ENCODE data around the gene INO80E.

Gene INO80E

DNA sequence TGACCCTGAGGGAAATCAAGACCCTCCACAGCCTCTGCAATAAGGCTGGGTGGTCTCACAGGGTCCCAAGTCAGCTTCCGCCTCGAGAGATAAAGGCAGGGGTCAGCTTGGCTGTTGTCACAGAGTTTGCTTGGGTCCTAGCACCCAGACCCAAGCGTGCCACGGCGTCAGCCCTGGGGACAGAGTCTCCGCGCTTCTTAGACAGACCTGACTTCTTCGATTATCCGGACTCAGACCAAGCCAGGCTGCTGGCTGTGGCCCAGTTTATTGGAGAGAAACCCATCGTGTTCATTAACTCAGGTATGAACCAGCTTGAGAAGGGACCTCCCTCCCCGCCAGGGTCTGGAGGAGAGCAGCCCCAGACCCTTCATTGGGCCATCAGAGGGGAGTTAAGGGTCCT, 27.5 kb downstream of the INO80E start:
- Histone ChIP-seq H3K4me3 (ENCODE audit: insufficient read depth, low read depth, low read length) (no peak overlapping the region), H3K4me1 (ENCODE audit: control insufficient read depth, insufficient read depth, low read length) (no peaks in the 10 kb centered on the region), H3K9me3 (ENCODE audit: control insufficient read depth, low read length) (no peaks in the 10 kb centered on the region), H3K36me3 (ENCODE audit: control insufficient read depth, insufficient read depth, low read length) (no peaks in the 10 kb centered on the region), H3K27ac (ENCODE audit: insufficient read depth, low read depth, low read length, poor library complexity, severe bottlenecking) (no peak overlapping the region), H3K27me3 (ENCODE audit: control insufficient read depth, insufficient read depth, low read length, poor library complexity, severe bottlenecking) (no peaks in the 10 kb centered on the region)
- WGBS, 2 experiments = 92 to 93% methylated on average over 11 of the region's 11 CpGs

GRCh38 chr16:30024451-30024850, 28.4 kb downstream of the INO80E start:
- Histone ChIP-seq H3K27ac (ENCODE audit: insufficient read depth, low read depth, low read length, poor library complexity, severe bottlenecking) (no peak overlapping the region), H3K4me1 (ENCODE audit: control insufficient read depth, insufficient read depth, low read length) (peaks cover 3% of the 10 kb centered on the region), H3K27me3 (ENCODE audit: control insufficient read depth, insufficient read depth, low read length, poor library complexity, severe bottlenecking) (peaks cover 1% of the 10 kb centered on the region), H3K4me3 (ENCODE audit: insufficient read depth, low read depth, low read length) (no peak overlapping the region), H3K9me3 (ENCODE audit: control insufficient read depth, low read length) (no peaks in the 10 kb centered on the region), H3K36me3 (ENCODE audit: control insufficient read depth, insufficient read depth, low read length) (no peaks in the 10 kb centered on the region)
- 88 to 92% methylated on average over 16 of the region's 16 CpGs for WGBS, 2 experiments

DNA sequence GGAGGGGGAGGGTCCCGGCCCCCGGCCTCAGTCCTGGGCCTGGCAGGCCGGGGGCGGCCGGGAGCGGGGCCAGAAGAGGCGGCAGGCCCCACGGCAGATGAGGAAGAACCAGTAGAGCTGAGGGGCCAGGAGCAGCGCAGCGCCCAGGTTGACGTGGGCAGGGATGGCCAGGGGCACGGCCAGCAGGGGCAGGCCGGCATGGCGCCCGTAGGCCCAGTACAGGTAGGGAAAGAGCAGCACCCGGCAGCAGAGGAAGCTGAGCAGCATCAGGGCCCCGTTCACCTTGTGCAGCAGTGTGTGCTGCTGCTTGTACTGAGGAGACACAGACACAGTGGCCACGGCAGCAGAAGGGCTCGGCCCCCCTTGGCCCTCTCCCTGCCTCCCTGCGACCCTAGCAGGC, 29.1 kb downstream of the INO80E start:
- Histone ChIP-seq H3K36me3 (ENCODE audit: control insufficient read depth, insufficient read depth, low read length) (no peaks in the 10 kb centered on the region), H3K27me3 (ENCODE audit: control insufficient read depth, insufficient read depth, low read length, poor library complexity, severe bottlenecking) (peaks cover 6% of the 10 kb centered on the region), H3K4me3 (ENCODE audit: insufficient read depth, low read depth, low read length) (no peak overlapping the region), H3K4me1 (ENCODE audit: control insufficient read depth, insufficient read depth, low read length) (peaks cover 3% of the 10 kb centered on the region), H3K27ac (ENCODE audit: insufficient read depth, low read depth, low read length, poor library complexity, severe bottlenecking) (no peak overlapping the region), H3K9me3 (ENCODE audit: control insufficient read depth, low read length) (no peaks in the 10 kb centered on the region)
- WGBS, 2 experiments = 92% methylated on average over 20 of the region's 20 CpGs

GRCh38 chr16:30025574-30025973, 29.5 kb downstream of the INO80E start:
- no peak overlapping the region for H3K27ac ChIP-seq (ENCODE audit: insufficient read depth, low read depth, low read length, poor library complexity, severe bottlenecking)
- H3K36me3 ChIP-seq (ENCODE audit: control insufficient read depth, insufficient read depth, low read length) = no peaks in the 10 kb centered on the region
- H3K4me3 ChIP-seq (ENCODE audit: insufficient read depth, low read depth, low read length) = no peak overlapping the region
- WGBS, 2 experiments = 88 to 89% methylated on average over 7 of the region's 7 CpGs
- peaks cover 10% of the 10 kb centered on the region for H3K27me3 ChIP-seq (ENCODE audit: control insufficient read depth, insufficient read depth, low read length, poor library complexity, severe bottlenecking)
- peaks cover 3% of the 10 kb centered on the region for H3K4me1 ChIP-seq (ENCODE audit: control insufficient read depth, insufficient read depth, low read length)
- no peaks in the 10 kb centered on the region for H3K9me3 ChIP-seq (ENCODE audit: control insufficient read depth, low read length)

DNA sequence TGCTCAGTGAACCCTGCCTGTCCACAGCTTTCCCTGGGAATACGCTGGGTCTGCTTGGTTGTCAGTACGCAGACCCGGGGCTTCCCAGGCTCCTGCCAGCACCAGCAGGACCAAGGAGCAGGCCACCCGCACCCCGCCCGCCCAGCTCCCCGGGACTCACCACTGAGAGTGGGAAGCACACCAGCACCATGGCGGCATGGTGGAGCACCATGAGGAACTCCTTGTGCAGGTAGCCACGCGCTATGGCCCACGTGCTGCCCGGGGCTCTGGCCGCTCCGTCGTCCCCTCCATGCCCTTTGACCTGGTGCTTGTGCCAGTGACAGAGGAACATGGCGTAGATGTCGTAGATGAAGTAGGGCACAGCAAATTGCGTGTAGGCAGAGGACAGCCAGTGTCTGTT, 30.4 kb downstream of the INO80E start:
- Histone ChIP-seq H3K9me3 (ENCODE audit: control insufficient read depth, low read length) (no peaks in the 10 kb centered on the region), H3K27me3 (ENCODE audit: control insufficient read depth, insufficient read depth, low read length, poor library complexity, severe bottlenecking) (peaks cover 14% of the 10 kb centered on the region), H3K36me3 (ENCODE audit: control insufficient read depth, insufficient read depth, low read length) (no peaks in the 10 kb centered on the region), H3K4me1 (ENCODE audit: control insufficient read depth, insufficient read depth, low read length) (peaks cover 9% of the 10 kb centered on the region), H3K27ac (ENCODE audit: insufficient read depth, low read depth, low read length, poor library complexity, severe bottlenecking) (no peak overlapping the region), H3K4me3 (ENCODE audit: insufficient read depth, low read depth, low read length) (no peak overlapping the region)
- WGBS, 2 experiments = 93 to 95% methylated on average over 18 of the region's 18 CpGs

GRCh38 chr16:30027588-30028437, 31.8 kb downstream of the INO80E start:
- H3K27ac ChIP-seq (ENCODE audit: insufficient read depth, low read depth, low read length, poor library complexity, severe bottlenecking) = no peak overlapping the region
- H3K27me3 ChIP-seq (ENCODE audit: control insufficient read depth, insufficient read depth, low read length, poor library complexity, severe bottlenecking) = peaks cover 27% of the 10 kb centered on the region
- peaks cover 16% of the 10 kb centered on the region for H3K4me1 ChIP-seq (ENCODE audit: control insufficient read depth, insufficient read depth, low read length)
- no peak overlapping the region for H3K4me3 ChIP-seq (ENCODE audit: insufficient read depth, low read depth, low read length)
- H3K36me3 ChIP-seq (ENCODE audit: control insufficient read depth, insufficient read depth, low read length) = no peaks in the 10 kb centered on the region
- WGBS, 2 experiments = 70 to 75% methylated on average over 13 of the region's 13 CpGs
- H3K9me3 ChIP-seq (ENCODE audit: control insufficient read depth, low read length) = no peaks in the 10 kb centered on the region

GRCh38 chr16:30028438-30029076, 32.5 kb downstream of the INO80E start:
- H3K36me3 ChIP-seq (ENCODE audit: control insufficient read depth, insufficient read depth, low read length) = no peaks in the 10 kb centered on the region
- peaks cover 16% of the 10 kb centered on the region for H3K4me1 ChIP-seq (ENCODE audit: control insufficient read depth, insufficient read depth, low read length)
- peaks cover 30% of the 10 kb centered on the region for H3K27me3 ChIP-seq (ENCODE audit: control insufficient read depth, insufficient read depth, low read length, poor library complexity, severe bottlenecking)
- H3K9me3 ChIP-seq (ENCODE audit: control insufficient read depth, low read length) = no peaks in the 10 kb centered on the region
- H3K4me3 ChIP-seq (ENCODE audit: insufficient read depth, low read depth, low read length) = no peak overlapping the region
- no peak overlapping the region for H3K27ac ChIP-seq (ENCODE audit: insufficient read depth, low read depth, low read length, poor library complexity, severe bottlenecking)
- WGBS, 2 experiments = 26% methylated on average over 18 of the region's 18 CpGs

DNA sequence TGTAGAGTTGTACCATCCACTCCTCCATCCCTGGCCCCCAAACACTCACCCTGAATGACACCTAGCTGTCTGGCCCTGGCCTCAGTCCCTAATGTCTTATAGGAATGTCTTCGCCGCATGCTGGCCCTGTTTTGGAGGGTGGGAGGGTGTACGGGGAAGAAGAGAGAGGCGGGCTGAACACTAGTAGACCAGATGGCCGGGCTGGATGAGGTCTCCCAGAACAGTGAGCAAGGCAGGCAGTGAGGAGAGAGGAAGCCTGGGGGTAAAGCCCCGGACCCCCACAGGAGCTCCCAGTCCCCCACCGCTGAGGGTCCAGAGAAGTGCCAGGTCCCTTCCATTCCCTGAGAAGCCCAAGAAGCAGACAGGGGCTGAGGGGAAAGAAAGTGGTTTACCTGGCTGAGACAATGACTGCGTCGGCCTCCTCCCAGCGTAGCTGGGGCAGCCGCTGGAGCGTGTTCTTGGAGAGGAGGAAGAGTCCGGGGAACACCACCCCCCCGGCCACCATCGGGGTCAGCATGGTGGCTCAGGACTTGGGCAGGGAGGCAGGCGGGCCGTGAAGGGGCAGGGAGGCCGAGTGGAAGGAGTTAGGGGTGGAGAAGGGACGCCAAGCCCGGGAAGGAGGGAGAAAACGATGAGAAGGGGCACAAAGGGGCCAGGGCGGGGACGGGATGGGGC, 34.1 kb downstream of the INO80E start:
- peak overlapping the region; percentile 33 for H3K4me3 ChIP-seq (ENCODE audit: insufficient read depth, low read depth, low read length)
- no peaks in the 10 kb centered on the region for H3K36me3 ChIP-seq (ENCODE audit: control insufficient read depth, insufficient read depth, low read length)
- H3K4me1 ChIP-seq (ENCODE audit: control insufficient read depth, insufficient read depth, low read length) = peaks cover 16% of the 10 kb centered on the region
- 16% methylated on average over 23 of the region's 23 CpGs for WGBS, 2 experiments
- no peaks in the 10 kb centered on the region for H3K9me3 ChIP-seq (ENCODE audit: control insufficient read depth, low read length)
- H3K27ac ChIP-seq (ENCODE audit: insufficient read depth, low read depth, low read length, poor library complexity, severe bottlenecking) = no peak overlapping the region
- H3K27me3 ChIP-seq (ENCODE audit: control insufficient read depth, insufficient read depth, low read length, poor library complexity, severe bottlenecking) = peaks cover 35% of the 10 kb centered on the region

GRCh38 chr16:30030841-30031413, 34.9 kb downstream of the INO80E start, which contains the start of gene TLCD3B:
TLCD3B (minus strand) TSS chr16:30031271; CDS start chr16:30030527, 744 bp downstream.
- no peak within 1 kb of the TSS for H3K27ac ChIP-seq (ENCODE audit: insufficient read depth, low read depth, low read length, poor library complexity, severe bottlenecking)
- no peaks in the 10 kb centered on the region for H3K9me3 ChIP-seq (ENCODE audit: control insufficient read depth, low read length)
- peak within 1 kb of the TSS; percentile 48 for H3K4me3 ChIP-seq (ENCODE audit: insufficient read depth, low read depth, low read length)
- H3K4me1 ChIP-seq (ENCODE audit: control insufficient read depth, insufficient read depth, low read length) = peaks cover 16% of the 10 kb centered on the region
- H3K36me3 ChIP-seq (ENCODE audit: control insufficient read depth, insufficient read depth, low read length) = no peaks in the 10 kb centered on the region
- H3K27me3 ChIP-seq (ENCODE audit: control insufficient read depth, insufficient read depth, low read length, poor library complexity, severe bottlenecking) = peaks cover 39% of the 10 kb centered on the region
- 0% methylated on average over 27 of the region's 27 CpGs for WGBS, 2 experiments

DNA sequence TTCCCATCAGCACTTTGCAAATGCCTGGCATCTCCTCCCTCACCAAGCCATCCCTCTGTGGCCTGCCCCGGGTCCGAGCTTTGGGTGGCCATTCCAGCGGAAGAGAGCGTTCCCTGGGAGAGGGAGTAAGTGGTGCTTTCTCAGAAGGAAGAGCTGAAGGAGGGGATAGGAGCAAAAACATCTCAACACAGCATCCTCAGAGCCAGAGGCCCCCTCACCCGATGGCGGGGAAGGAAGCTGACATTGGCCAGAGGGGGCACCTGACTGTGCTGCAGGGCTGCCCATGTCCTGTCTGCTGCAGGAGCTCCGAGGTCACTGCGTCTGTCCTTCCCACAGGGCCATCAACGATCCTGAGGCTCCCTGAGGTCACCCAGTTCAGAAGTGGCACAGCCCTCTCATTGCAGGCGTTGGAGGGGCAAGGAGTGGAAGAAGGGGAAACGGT, 35.5 kb downstream of the INO80E start:
- WGBS, 2 experiments = 22 to 27% methylated on average over 10 to 11 of the region's 11 CpGs
- no peaks in the 10 kb centered on the region for H3K36me3 ChIP-seq (ENCODE audit: control insufficient read depth, insufficient read depth, low read length)
- peaks cover 39% of the 10 kb centered on the region for H3K27me3 ChIP-seq (ENCODE audit: control insufficient read depth, insufficient read depth, low read length, poor library complexity, severe bottlenecking)
- H3K27ac ChIP-seq (ENCODE audit: insufficient read depth, low read depth, low read length, poor library complexity, severe bottlenecking) = no peak overlapping the region
- H3K9me3 ChIP-seq (ENCODE audit: control insufficient read depth, low read length) = no peaks in the 10 kb centered on the region
- peaks cover 16% of the 10 kb centered on the region for H3K4me1 ChIP-seq (ENCODE audit: control insufficient read depth, insufficient read depth, low read length)
- H3K4me3 ChIP-seq (ENCODE audit: insufficient read depth, low read depth, low read length) = peak overlapping the region; percentile 48
